H1 (cell line): ENCODE measurements around the gene CBLB. TPM values are rescaled to one million over a fixed set of nuclear protein-coding genes. Genes with fewer than 3 reads are reported as not detected.

Source experiments
- HDAC2 ChIP-seq, 2 experiments: fragments of 300-600 bp in 1 of 2; sonication (generic) in 1 of 2; IDR thresholded peaks; 2 replicates each; pipeline ENCODE4 v1.6.1; 2011 to 2012; ENCODE audit warnings: low read depth in 2 of 2, low read length in 2 of 2, mild to moderate bottlenecking in 2 of 2, moderate library complexity in 2 of 2, borderline replicate concordance in 1 of 2, inconsistent platforms in 1 of 2
- polyA plus RNA-seq, 7 experiments: library from polyadenylated mRNA; depleted of rRNA in 3 of 7; stranded (reverse) in 5 of 7; unstranded in 2 of 7; fragments of >200 nt in 5 of 7; fragments of 200-250 nt in 2 of 7; gene quantifications; 1 replicate in 5 of 7; 2 replicates in 1 of 7; 4 replicates in 1 of 7; pipeline versions ENCODE4 v1.2.1 to v1.2.3, GENCODE V29; 2011 to 2013; ENCODE audit warnings: missing spikeins in 2 of 7, mixed read lengths in 2 of 7
- total RNA-seq: library from RNA; stranded (reverse); fragmentation: NEBNext Ultra II Directional; extraction: Animal tissue kit (Norgen Biotek cat#: 25700); gene quantifications from 2 replicates; pipeline ENCODE4 v1.2.1, GENCODE V29; 2021
- TF ChIP-seq, protein P1 (sequence below): fragments of 300-600 bp; sonication (generic); IDR thresholded peaks from 2 replicates; pipeline ENCODE4 v1.7.1; 2012; ENCODE audit warnings: low read length, moderate library complexity, mild to moderate bottlenecking, inconsistent platforms; ENCODE audit not compliant: insufficient replicate concordance

CBLB gene
- total and polyA plus RNA-seq, 2 of the 8 experiments (the other 6 are each of a cell fraction or from before 2014, with no cell fraction given) = 14.5 to 26.0 TPM

DNA sequence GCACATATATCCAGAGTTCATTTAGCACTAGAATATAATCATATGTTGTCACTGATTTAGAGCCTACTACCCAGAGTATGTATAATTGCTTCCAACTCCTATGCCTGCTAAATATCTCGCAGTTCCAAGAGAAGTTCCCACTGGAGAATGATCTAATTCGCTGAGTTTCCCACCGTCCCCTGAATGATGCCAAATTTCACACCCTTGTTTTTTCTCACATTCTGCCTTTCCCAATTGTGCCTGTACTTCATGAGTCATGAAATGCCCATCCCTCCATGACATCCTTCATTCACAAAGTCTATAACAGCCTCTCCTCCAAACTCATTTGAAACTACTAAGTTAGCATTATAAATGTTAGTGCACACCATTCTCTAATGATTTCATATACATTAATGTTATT is 177.2 kb downstream of the CBLB start (continued):
- TF ChIP-seq, protein P1, sequence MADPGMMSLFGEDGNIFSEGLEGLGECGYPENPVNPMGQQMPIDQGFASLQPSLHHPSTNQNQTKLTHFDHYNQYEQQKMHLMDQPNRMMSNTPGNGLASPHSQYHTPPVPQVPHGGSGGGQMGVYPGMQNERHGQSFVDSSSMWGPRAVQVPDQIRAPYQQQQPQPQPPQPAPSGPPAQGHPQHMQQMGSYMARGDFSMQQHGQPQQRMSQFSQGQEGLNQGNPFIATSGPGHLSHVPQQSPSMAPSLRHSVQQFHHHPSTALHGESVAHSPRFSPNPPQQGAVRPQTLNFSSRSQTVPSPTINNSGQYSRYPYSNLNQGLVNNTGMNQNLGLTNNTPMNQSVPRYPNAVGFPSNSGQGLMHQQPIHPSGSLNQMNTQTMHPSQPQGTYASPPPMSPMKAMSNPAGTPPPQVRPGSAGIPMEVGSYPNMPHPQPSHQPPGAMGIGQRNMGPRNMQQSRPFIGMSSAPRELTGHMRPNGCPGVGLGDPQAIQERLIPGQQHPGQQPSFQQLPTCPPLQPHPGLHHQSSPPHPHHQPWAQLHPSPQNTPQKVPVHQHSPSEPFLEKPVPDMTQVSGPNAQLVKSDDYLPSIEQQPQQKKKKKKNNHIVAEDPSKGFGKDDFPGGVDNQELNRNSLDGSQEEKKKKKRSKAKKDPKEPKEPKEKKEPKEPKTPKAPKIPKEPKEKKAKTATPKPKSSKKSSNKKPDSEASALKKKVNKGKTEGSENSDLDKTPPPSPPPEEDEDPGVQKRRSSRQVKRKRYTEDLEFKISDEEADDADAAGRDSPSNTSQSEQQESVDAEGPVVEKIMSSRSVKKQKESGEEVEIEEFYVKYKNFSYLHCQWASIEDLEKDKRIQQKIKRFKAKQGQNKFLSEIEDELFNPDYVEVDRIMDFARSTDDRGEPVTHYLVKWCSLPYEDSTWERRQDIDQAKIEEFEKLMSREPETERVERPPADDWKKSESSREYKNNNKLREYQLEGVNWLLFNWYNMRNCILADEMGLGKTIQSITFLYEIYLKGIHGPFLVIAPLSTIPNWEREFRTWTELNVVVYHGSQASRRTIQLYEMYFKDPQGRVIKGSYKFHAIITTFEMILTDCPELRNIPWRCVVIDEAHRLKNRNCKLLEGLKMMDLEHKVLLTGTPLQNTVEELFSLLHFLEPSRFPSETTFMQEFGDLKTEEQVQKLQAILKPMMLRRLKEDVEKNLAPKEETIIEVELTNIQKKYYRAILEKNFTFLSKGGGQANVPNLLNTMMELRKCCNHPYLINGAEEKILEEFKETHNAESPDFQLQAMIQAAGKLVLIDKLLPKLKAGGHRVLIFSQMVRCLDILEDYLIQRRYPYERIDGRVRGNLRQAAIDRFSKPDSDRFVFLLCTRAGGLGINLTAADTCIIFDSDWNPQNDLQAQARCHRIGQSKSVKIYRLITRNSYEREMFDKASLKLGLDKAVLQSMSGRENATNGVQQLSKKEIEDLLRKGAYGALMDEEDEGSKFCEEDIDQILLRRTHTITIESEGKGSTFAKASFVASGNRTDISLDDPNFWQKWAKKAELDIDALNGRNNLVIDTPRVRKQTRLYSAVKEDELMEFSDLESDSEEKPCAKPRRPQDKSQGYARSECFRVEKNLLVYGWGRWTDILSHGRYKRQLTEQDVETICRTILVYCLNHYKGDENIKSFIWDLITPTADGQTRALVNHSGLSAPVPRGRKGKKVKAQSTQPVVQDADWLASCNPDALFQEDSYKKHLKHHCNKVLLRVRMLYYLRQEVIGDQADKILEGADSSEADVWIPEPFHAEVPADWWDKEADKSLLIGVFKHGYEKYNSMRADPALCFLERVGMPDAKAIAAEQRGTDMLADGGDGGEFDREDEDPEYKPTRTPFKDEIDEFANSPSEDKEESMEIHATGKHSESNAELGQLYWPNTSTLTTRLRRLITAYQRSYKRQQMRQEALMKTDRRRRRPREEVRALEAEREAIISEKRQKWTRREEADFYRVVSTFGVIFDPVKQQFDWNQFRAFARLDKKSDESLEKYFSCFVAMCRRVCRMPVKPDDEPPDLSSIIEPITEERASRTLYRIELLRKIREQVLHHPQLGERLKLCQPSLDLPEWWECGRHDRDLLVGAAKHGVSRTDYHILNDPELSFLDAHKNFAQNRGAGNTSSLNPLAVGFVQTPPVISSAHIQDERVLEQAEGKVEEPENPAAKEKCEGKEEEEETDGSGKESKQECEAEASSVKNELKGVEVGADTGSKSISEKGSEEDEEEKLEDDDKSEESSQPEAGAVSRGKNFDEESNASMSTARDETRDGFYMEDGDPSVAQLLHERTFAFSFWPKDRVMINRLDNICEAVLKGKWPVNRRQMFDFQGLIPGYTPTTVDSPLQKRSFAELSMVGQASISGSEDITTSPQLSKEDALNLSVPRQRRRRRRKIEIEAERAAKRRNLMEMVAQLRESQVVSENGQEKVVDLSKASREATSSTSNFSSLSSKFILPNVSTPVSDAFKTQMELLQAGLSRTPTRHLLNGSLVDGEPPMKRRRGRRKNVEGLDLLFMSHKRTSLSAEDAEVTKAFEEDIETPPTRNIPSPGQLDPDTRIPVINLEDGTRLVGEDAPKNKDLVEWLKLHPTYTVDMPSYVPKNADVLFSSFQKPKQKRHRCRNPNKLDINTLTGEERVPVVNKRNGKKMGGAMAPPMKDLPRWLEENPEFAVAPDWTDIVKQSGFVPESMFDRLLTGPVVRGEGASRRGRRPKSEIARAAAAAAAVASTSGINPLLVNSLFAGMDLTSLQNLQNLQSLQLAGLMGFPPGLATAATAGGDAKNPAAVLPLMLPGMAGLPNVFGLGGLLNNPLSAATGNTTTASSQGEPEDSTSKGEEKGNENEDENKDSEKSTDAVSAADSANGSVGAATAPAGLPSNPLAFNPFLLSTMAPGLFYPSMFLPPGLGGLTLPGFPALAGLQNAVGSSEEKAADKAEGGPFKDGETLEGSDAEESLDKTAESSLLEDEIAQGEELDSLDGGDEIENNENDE = no peak
- no peak for TF ChIP-seq HDAC2 (IDR thresholded peaks at IDR 0.05; ENCODE audit: borderline replicate concordance in 1 of 2, low read depth in 2 of 2, low read length in 2 of 2)
- TF ChIP-seq, all 59 proteins: peak for 0
